Measurements from ENCODE around the gene LIN9. TPM values are rescaled to one million over a fixed set of nuclear protein-coding genes. Genes with fewer than 3 reads are reported as not detected.
A peak's percentile ranks its signal among the peaks of the same experiment; 100 is the strongest.

LIN9 gene
- total and polyA plus RNA-seq, 10 of the 15 experiments (the other 5 are each of a cell fraction or from before 2014, with no cell fraction given), result 5.9 to 13.5 (median 8.3) TPM

- Histone ChIP-seq H3K36me3 (ENCODE audit: control insufficient read depth in 2 of 2, insufficient read depth in 2 of 2, low read length in 1 of 2) (no peaks in the 10 kb centered on the region), H3K79me2 (ENCODE audit: control insufficient read depth, insufficient read depth, low read length) (no peaks in the 10 kb centered on the region), H3K4me3 (no peak overlapping the region), H4K20me1 (ENCODE audit: control insufficient read depth, insufficient read depth) (no peaks in the 10 kb centered on the region), H2AFZ (ENCODE audit: control insufficient read depth, low read depth, low read length) (peak overlapping the region; percentile 24; the same call in 1 of the 2 replicates), H3K27ac (ENCODE audit: control insufficient read depth, insufficient read depth) (no peak overlapping the region), H3K27me3 (replicated peaks in 1 of 2; ENCODE audit: control insufficient read depth in 2 of 2, insufficient read depth in 2 of 2, low read length in 1 of 2) (no peaks in the 10 kb centered on the region; a peak in 1 of 4 replicates), H3K4me2 (ENCODE audit: control insufficient read depth, insufficient read depth) (no peak overlapping the region), H3K9me3 (replicated peaks; ENCODE audit: control insufficient read depth, insufficient read depth, low read length) (no peaks in the 10 kb centered on the region), H3K4me1 (ENCODE audit: control insufficient read depth, insufficient read depth, low read length) (peaks cover 3% of the 10 kb centered on the region; the same call in 1 of the 2 replicates), H3K9ac (ENCODE audit: control insufficient read depth, insufficient read depth, low read length) (no peak overlapping the region)
- intact Hi-C loops (cut with micrococcal nuclease; ENCODE audit: unreplicated experiment), result loop anchor here (1.0 kb wide), 1 partner anchor 132 kb away; no protein-coding TSS in a partner anchor
- SMC1A ChIA-PET (ENCODE audit: uncharacterized antibody, unreplicated experiment), result interaction anchor here (1.0 to 9.5 kb wide), 10 partner anchors 11 to 326 kb away, joined by 3 to 213 read pairs (median 4); partner anchors contain the start of gene PARP1
- FAIRE-seq, result no peak
- TF ChIP-seq JUNB (IDR thresholded peaks at IDR 0.05) (no peak), RAD51 (IDR thresholded peaks at IDR 0.05) (no peak), WRNIP1 (IDR thresholded peaks at IDR 0.05; ENCODE audit: borderline replicate concordance, low read depth, low read length) (no peak), YY1 (IDR thresholded peaks at IDR 0.05; ENCODE audit: low read depth, low read length) (0 out of 2 replicates have a peak, but pooled peaks have one; percentile 19), RCOR1 (conservative IDR thresholded peaks at IDR 0.05; ENCODE audit: low read depth, low read length) (no peak), LARP7 (IDR thresholded peaks at IDR 0.05) (no peak), DPF2 (IDR thresholded peaks at IDR 0.05) (no peak), SMC3 (IDR thresholded peaks at IDR 0.05; ENCODE audit: borderline replicate concordance, low read length) (peak; percentile 57; the same call in 1 of the 2 replicates), RAD21 (IDR thresholded peaks at IDR 0.05; ENCODE audit: insufficient read depth, low read depth, low read length) (peak; percentile 72), ZNF622 (IDR thresholded peaks at IDR 0.05) (no peak)
- TF ChIP-seq, protein P1, sequence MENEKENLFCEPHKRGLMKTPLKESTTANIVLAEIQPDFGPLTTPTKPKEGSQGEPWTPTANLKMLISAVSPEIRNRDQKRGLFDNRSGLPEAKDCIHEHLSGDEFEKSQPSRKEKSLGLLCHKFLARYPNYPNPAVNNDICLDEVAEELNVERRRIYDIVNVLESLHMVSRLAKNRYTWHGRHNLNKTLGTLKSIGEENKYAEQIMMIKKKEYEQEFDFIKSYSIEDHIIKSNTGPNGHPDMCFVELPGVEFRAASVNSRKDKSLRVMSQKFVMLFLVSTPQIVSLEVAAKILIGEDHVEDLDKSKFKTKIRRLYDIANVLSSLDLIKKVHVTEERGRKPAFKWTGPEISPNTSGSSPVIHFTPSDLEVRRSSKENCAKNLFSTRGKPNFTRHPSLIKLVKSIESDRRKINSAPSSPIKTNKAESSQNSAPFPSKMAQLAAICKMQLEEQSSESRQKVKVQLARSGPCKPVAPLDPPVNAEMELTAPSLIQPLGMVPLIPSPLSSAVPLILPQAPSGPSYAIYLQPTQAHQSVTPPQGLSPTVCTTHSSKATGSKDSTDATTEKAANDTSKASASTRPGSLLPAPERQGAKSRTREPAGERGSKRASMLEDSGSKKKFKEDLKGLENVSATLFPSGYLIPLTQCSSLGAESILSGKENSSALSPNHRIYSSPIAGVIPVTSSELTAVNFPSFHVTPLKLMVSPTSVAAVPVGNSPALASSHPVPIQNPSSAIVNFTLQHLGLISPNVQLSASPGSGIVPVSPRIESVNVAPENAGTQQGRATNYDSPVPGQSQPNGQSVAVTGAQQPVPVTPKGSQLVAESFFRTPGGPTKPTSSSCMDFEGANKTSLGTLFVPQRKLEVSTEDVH (IDR thresholded peaks at IDR 0.05; ENCODE audit: low read depth, partially characterized antibody), result no peak
- TF ChIP-seq, protein P2, sequence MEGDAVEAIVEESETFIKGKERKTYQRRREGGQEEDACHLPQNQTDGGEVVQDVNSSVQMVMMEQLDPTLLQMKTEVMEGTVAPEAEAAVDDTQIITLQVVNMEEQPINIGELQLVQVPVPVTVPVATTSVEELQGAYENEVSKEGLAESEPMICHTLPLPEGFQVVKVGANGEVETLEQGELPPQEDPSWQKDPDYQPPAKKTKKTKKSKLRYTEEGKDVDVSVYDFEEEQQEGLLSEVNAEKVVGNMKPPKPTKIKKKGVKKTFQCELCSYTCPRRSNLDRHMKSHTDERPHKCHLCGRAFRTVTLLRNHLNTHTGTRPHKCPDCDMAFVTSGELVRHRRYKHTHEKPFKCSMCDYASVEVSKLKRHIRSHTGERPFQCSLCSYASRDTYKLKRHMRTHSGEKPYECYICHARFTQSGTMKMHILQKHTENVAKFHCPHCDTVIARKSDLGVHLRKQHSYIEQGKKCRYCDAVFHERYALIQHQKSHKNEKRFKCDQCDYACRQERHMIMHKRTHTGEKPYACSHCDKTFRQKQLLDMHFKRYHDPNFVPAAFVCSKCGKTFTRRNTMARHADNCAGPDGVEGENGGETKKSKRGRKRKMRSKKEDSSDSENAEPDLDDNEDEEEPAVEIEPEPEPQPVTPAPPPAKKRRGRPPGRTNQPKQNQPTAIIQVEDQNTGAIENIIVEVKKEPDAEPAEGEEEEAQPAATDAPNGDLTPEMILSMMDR (IDR thresholded peaks at IDR 0.05 in 2 of 3, conservative IDR thresholded peaks at IDR 0.05 in 1 of 3; ENCODE audit: control insufficient read depth in 2 of 3, extremely low read depth in 1 of 3, insufficient read depth in 1 of 3, low read depth in 3 of 3, low read length in 3 of 3), result peak; percentile 59 to 67 (median 60)
- in situ Hi-C loops (cut with MboI), result no loop called here
- WGBS (ENCODE audit: insufficient coverage, insufficient replicate concordance, low lambda C conversion rate, missing lambda C conversion rate), result 25% methylated on average over 5 of the region's 5 CpGs
- RAD21 ChIA-PET (ENCODE audit: unreplicated experiment), result interaction anchor here (0.8 to 3.6 kb wide), 13 partner anchors 15 to 432 kb away, joined by 3 to 46 read pairs (median 3); partner anchors contain the start of genes LIN9 and PARP1
- no peak for DNase-seq (ENCODE audit: low read depth, low spot score)
- BruUV-seq (replicated peaks), result no TSS peak
- CTCF ChIA-PET, result interaction anchor here (0.6 to 16.0 kb wide), 27 partner anchors 12 to 604 kb away, joined by 3 to 505 read pairs (median 3); partner anchors contain the start of genes MIXL1 and STUM
- ATAC-seq, result peak; percentile 80
- POLR2A ChIA-PET, result interaction anchor here (0.7 to 1.2 kb wide), 2 partner anchors 76 to 200 kb away, joined by 3 to 4 read pairs; no protein-coding TSS in a partner anchor
These were observed 107.9 kb downstream of the LIN9 start for GRCh38 chr1:226201029-226201593.

Data from GM12878 (cell line).